HepG2 (cell line): ENCODE results near the gene CORO7. TPM values are rescaled to one million over a fixed set of nuclear protein-coding genes. Genes with fewer than 3 reads are reported as not detected.
A peak's percentile ranks its signal among the peaks of the same experiment; 100 is the strongest.

Experiments used
- ARHGAP35 ChIP-seq: sonication (generic); formaldehyde crosslinking; IDR thresholded peaks from 2 replicates; pipeline ENCODE4 v1.9.0; 2022; ENCODE audit warnings: mild to moderate bottlenecking, inconsistent platforms, moderate library complexity, missing genetic modification reagents, borderline replicate concordance
- KDM5A ChIP-seq: fragments of 200-600 bp; sonication (generic); IDR thresholded peaks from 2 replicates; pipeline ENCODE4 v1.7.0; 2018; ENCODE audit warnings: antibody characterized with exemption, mild to moderate bottlenecking, low read length, borderline replicate concordance
- MTF2 ChIP-seq: sonication (generic); formaldehyde crosslinking; IDR thresholded peaks from 2 replicates; pipeline ENCODE4 v1.5.0; 2020; ENCODE audit warnings: missing genetic modification reagents, borderline replicate concordance
- PHF21A ChIP-seq: sonication (generic); formaldehyde crosslinking; IDR thresholded peaks from 2 replicates; pipeline ENCODE4 v1.5.0; 2020; ENCODE audit warnings: mild to moderate bottlenecking, missing genetic modification reagents
- PRPF4 ChIP-seq: fragments of 200-400 bp; formaldehyde crosslinking; IDR thresholded peaks from 2 replicates; pipeline ENCODE4 v1.6.1; 2016; ENCODE audit warnings: low read length, low read depth; ENCODE audit not compliant: poor library complexity, severe bottlenecking
- PTBP1 ChIP-seq: fragments of 200-400 bp; formaldehyde crosslinking; IDR thresholded peaks from 2 replicates; pipeline ENCODE4 v1.6.1; 2018; ENCODE audit warnings: low read length, low read depth; ENCODE audit not compliant: poor library complexity, severe bottlenecking
- RFX3 ChIP-seq: IDR thresholded peaks from 2 replicates; pipeline ENCODE4 v1.6.1; 2016; ENCODE audit warnings: missing biosample characterization, missing genetic modification reagents
- SALL1 ChIP-seq: sonication (generic); formaldehyde crosslinking; IDR thresholded peaks from 2 replicates; pipeline ENCODE4 v1.8.0; 2022; ENCODE audit warnings: mild to moderate bottlenecking, missing genetic modification reagents
- SRSF1 ChIP-seq: fragments of 200-400 bp; formaldehyde crosslinking; optimal IDR thresholded peaks from 2 replicates; pipeline ENCODE3; 2017; ENCODE audit warnings: mild to moderate bottlenecking, low read depth, low read length, moderate library complexity
- SRSF4 ChIP-seq: fragments of 200-400 bp; formaldehyde crosslinking; IDR thresholded peaks from one replicate; pipeline ENCODE4 v1.6.1; 2018; ENCODE audit warnings: mild to moderate bottlenecking, low read depth, low read length, moderate library complexity; ENCODE audit not compliant: poor library complexity, severe bottlenecking
- ZBTB38 ChIP-seq: sonication (generic); formaldehyde crosslinking; IDR thresholded peaks from 2 replicates; pipeline ENCODE4 v1.5.1; 2020; ENCODE audit warnings: mild to moderate bottlenecking, missing genetic modification reagents
- ZNF205 ChIP-seq: IDR thresholded peaks from 2 replicates; pipeline ENCODE4 v1.6.1; 2018; ENCODE audit warnings: missing biosample characterization, missing genetic modification reagents
- ZNF556 ChIP-seq: sonication (generic); formaldehyde crosslinking; IDR thresholded peaks from 2 replicates; pipeline ENCODE4 v1.4.0; 2020; ENCODE audit warnings: mild to moderate bottlenecking, missing genetic modification reagents, borderline replicate concordance
- ZNF878 ChIP-seq: sonication (generic); formaldehyde crosslinking; IDR thresholded peaks from 2 replicates; pipeline ENCODE4 v1.8.1; 2023; ENCODE audit warnings: mild to moderate bottlenecking, missing genetic modification reagents, moderate library complexity
- polyA plus RNA-seq, 8 experiments: library from polyadenylated mRNA; depleted of rRNA in 3 of 8; stranded (reverse) in 7 of 8; unstranded in 1 of 8; fragments of >200 nt; fragmentation: Illumina TruSeq in 4 of 8; extraction: Trizol in 4 of 8; gene quantifications; 2 replicates each; pipeline versions ENCODE4 v1.2.1 to v1.2.3, GENCODE V29; 2011 to 2016; ENCODE audit warnings: low read depth in 4 of 8, missing spikeins in 1 of 8, mixed read lengths in 1 of 8; ENCODE audit not compliant: insufficient read depth in 1 of 8
- total RNA-seq, 5 experiments: library from RNA; depleted of rRNA; stranded (reverse); fragments of >200 nt; fragmentation: Illumina TruSeq; extraction: Trizol; gene quantifications; 2 replicates each; pipeline ENCODE4 v1.2.3, GENCODE V29; 2016; ENCODE audit warnings: low read depth in 1 of 5
- TF ChIP-seq, protein P1 (sequence below): sonication (generic); formaldehyde crosslinking; IDR thresholded peaks from 2 replicates; pipeline ENCODE4 v1.4.0; 2020; ENCODE audit warnings: missing genetic modification reagents, borderline replicate concordance
- TF ChIP-seq, protein P2 (sequence below): IDR thresholded peaks from 2 replicates; pipeline ENCODE4 v1.6.1; 2016; ENCODE audit warnings: control low read depth
- TF ChIP-seq, protein P3 (sequence below): sonication (generic); formaldehyde crosslinking; IDR thresholded peaks from 2 replicates; pipeline ENCODE4 v1.5.1; 2020; ENCODE audit warnings: mild to moderate bottlenecking, missing genetic modification reagents, moderate library complexity
- TF ChIP-seq, protein P4 (sequence below): IDR thresholded peaks from 2 replicates; pipeline ENCODE4 v1.6.1; 2012; ENCODE audit warnings: low read length, improper control_type of control experiment

Gene CORO7
- total and polyA plus RNA-seq, 2 of the 13 experiments (the other 11 are each of a cell fraction or from before 2014, with no cell fraction given) = 9.9 to 14.3 TPM

DNA sequence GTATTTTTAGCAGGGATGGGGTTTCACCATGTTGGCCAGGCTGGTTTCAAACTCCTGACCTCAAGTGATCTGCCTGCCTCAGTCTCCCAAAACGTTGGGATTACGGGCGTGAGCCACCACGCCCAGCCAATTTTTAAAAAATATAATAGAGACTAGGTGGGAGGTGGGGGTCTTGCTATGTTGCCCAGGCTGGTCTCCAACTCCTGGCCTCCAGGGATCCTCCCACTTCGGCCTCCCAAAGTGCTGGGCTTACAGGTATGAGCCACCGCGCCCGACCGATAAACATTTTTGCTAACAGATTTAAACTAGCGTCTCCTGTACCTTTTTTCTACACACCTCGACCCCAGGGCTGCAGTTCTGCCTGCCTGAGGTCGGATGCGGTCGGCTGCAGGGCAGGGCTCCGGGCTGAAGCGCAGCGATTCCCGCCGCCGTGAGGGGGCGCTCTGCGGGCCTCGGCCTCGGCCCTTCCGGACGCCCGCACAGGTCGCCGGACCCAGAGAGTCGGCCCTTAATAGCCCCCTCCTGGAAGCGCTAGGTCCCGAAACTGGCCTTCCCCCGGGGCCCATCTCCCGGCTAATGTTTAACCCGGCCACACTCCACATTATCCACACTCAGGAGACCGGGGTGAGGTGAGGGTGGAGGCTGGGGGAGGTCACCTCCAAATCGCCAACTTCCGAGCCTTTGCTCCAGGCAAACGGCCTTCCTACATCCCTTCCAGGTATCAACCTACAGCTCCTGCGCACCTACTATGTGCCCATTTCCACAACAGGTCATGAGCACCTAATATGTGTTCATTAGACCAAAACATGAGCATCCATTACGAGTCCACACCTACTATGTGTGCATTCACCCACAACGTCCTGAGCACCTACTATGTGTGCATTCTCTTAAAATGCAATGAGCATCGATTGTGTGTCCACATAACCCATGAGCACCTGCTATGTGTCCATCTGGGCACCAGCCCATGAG, 102.5 kb downstream of the CORO7 start (continued):
- TF ChIP-seq, protein P1, sequence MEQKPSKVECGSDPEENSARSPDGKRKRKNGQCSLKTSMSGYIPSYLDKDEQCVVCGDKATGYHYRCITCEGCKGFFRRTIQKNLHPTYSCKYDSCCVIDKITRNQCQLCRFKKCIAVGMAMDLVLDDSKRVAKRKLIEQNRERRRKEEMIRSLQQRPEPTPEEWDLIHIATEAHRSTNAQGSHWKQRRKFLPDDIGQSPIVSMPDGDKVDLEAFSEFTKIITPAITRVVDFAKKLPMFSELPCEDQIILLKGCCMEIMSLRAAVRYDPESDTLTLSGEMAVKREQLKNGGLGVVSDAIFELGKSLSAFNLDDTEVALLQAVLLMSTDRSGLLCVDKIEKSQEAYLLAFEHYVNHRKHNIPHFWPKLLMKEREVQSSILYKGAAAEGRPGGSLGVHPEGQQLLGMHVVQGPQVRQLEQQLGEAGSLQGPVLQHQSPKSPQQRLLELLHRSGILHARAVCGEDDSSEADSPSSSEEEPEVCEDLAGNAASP (CRISPR knock-in tag) = no peak
- TF ChIP-seq SALL1 (CRISPR knock-in tag) (peak; percentile 42; the same call in 1 of the 2 replicates), KDM5A (no peak), PTBP1 (peak; percentile 36), ZNF556 (peak; percentile 73), ZBTB38 (CRISPR knock-in tag) (peak; percentile 63; the same call in 1 of the 2 replicates), ZNF878 (CRISPR knock-in tag) (0 out of 2 replicates have a peak, but pooled peaks have one; percentile 19), ZNF205 (no peak), PRPF4 (no peak), MTF2 (peak; percentile 66; the same call in 1 of the 2 replicates), PHF21A (peak; percentile 64), SRSF4 (no peak), SRSF1 (no peak), RFX3 (CRISPR knock-in tag) (no peak), ARHGAP35 (CRISPR knock-in tag) (no peak)
- TF ChIP-seq, protein P2, sequence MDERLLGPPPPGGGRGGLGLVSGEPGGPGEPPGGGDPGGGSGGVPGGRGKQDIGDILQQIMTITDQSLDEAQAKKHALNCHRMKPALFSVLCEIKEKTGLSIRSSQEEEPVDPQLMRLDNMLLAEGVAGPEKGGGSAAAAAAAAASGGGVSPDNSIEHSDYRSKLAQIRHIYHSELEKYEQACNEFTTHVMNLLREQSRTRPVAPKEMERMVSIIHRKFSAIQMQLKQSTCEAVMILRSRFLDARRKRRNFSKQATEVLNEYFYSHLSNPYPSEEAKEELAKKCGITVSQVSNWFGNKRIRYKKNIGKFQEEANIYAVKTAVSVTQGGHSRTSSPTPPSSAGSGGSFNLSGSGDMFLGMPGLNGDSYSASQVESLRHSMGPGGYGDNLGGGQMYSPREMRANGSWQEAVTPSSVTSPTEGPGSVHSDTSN = no peak
- TF ChIP-seq, protein P3, sequence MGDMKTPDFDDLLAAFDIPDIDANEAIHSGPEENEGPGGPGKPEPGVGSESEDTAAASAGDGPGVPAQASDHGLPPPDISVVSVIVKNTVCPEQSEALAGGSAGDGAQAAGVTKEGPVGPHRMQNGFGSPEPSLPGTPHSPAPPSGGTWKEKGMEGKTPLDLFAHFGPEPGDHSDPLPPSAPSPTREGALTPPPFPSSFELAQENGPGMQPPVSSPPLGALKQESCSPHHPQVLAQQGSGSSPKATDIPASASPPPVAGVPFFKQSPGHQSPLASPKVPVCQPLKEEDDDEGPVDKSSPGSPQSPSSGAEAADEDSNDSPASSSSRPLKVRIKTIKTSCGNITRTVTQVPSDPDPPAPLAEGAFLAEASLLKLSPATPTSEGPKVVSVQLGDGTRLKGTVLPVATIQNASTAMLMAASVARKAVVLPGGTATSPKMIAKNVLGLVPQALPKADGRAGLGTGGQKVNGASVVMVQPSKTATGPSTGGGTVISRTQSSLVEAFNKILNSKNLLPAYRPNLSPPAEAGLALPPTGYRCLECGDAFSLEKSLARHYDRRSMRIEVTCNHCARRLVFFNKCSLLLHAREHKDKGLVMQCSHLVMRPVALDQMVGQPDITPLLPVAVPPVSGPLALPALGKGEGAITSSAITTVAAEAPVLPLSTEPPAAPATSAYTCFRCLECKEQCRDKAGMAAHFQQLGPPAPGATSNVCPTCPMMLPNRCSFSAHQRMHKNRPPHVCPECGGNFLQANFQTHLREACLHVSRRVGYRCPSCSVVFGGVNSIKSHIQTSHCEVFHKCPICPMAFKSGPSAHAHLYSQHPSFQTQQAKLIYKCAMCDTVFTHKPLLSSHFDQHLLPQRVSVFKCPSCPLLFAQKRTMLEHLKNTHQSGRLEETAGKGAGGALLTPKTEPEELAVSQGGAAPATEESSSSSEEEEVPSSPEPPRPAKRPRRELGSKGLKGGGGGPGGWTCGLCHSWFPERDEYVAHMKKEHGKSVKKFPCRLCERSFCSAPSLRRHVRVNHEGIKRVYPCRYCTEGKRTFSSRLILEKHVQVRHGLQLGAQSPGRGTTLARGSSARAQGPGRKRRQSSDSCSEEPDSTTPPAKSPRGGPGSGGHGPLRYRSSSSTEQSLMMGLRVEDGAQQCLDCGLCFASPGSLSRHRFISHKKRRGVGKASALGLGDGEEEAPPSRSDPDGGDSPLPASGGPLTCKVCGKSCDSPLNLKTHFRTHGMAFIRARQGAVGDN (CRISPR knock-in tag) = peak; percentile 69
- TF ChIP-seq, protein P4, sequence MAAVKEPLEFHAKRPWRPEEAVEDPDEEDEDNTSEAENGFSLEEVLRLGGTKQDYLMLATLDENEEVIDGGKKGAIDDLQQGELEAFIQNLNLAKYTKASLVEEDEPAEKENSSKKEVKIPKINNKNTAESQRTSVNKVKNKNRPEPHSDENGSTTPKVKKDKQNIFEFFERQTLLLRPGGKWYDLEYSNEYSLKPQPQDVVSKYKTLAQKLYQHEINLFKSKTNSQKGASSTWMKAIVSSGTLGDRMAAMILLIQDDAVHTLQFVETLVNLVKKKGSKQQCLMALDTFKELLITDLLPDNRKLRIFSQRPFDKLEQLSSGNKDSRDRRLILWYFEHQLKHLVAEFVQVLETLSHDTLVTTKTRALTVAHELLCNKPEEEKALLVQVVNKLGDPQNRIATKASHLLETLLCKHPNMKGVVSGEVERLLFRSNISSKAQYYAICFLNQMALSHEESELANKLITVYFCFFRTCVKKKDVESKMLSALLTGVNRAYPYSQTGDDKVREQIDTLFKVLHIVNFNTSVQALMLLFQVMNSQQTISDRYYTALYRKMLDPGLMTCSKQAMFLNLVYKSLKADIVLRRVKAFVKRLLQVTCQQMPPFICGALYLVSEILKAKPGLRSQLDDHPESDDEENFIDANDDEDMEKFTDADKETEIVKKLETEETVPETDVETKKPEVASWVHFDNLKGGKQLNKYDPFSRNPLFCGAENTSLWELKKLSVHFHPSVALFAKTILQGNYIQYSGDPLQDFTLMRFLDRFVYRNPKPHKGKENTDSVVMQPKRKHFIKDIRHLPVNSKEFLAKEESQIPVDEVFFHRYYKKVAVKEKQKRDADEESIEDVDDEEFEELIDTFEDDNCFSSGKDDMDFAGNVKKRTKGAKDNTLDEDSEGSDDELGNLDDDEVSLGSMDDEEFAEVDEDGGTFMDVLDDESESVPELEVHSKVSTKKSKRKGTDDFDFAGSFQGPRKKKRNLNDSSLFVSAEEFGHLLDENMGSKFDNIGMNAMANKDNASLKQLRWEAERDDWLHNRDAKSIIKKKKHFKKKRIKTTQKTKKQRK = no peak
